Activated gamma-delta T cell treated with Interleukin-2 at 50 U/mL for 16 hours (primary cell): Measurements from ENCODE around the gene SLC22A2.

Experiments used
- DNase-seq: peaks from one replicate; pipeline ENCODE4 v3.0.0-alpha.2; 2020

SLC22A2 gene

DNA sequence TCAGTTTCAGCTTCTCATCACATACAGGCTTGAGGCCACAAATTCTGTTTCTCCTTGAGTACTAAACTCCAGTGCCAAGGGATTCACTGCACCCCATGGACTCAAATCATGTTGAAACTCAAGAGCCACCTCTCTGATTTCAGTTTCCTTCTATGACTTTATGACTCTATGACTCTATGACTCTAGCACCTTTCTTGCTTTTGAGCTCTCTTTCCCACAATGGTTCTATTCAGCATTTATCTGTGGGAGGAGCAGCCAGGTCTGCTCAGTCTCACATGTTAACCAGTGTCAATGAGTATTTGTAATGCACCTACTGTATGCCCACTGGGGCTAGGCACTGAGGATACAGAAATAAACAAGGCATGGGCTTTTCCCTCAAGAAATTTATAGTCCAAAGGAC, 14.6 kb upstream of the SLC22A2 start:
- DNase-seq: no peak

DNA sequence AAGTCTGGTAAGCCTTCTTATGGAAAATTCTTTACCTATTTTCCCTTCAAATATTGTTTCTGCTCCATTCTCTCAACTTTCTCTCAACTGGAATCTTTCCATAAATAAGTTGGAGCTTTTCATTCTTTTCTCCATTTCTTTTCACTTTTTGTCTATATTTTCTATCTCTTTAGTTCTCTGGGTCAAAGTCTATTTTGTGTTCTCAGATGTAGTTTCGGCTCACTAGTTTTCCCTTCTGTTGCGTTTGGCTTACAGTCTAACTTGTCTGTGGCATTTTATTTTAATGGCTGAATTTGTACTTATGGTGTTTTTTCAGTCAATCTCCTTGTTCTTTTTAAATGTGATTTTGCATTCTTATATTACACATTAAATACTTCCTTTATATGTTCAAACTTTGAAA, 14.1 kb upstream of the SLC22A2 start:
- no peak for DNase-seq

DNA sequence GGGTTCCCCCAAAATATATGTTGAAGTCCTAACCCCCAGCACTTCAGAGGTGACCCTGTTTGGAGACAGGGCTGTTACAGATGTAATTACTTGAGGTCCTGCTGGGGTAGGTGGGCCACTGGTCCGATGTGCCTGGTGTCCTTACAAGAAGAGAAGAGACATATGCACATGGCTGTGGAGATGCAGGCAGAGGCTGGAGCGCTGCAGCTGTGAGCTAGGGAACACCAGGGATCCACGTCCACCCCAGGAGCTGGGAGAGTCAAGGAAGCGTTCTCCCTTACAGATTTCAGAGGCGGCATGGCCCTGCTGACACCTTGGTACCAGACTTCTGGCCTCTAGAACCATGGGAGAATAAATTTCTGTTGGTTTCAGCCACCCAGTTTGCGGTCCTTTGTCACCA, 11.7 kb upstream of the SLC22A2 start:
- no peak for DNase-seq

DNA sequence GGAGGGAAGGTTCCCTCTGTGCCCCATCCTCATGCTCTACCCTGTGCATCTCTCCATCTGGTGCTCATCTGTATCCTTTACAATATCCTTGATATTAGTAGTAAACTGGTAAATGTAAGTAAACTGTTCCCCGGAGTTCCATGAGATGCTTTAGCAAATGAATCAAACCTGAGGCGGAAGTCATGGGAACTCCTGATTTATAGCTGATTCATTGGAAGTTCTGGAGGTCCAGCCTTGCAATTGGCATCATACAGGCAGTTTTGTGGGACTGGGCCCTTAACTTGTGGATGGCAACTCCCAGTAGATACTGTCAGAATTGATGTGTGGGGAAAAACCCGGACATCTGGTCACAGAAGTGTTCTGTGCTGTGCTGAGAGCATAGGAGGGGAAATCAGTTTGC, 11.2 kb upstream of the SLC22A2 start:
- no peak for DNase-seq

DNA sequence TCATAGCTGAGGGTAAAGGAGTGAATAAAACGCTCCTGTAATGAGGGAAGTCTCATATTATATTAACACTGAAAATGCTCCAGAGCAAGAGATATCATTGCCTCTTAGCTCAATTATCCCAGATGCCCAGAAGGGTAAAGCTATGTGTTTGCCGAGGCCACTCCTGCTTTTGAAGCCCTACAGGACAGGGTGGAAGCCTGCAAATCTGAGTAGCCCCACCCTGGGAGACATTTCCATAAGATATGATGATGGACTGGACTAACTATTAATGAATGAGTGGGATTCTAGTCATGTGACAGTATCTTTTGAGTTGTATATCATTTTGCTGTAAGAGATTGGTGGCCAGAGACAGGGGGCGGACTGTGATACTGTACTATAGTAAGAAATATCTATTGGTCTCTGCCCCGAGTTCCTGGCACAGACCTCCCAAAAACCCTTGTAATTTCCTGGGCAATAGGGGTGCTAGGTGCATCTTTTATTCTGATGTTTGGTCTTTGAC, 10.5 kb upstream of the SLC22A2 start:
- DNase-seq: no peak

DNA sequence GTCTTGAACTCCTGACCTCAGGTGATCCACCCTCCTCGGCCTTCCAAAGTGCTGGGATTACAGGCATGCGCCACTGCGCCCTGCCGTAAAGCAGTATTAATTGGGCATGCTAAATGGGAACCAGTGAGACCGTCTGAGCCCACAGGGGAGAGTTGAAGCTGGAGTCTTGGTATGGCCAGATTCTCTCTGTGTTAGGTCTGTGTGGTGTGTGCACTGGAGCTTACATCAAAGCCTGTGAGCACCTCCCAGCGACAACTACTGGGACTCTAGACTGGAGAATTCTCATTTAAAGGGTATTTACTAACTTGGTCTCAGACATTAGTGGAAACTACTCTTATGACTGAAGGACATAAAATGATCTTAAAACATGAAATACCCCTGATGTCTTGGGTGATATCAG, 8.5 kb upstream of the SLC22A2 start:
- DNase-seq: no peak

DNA sequence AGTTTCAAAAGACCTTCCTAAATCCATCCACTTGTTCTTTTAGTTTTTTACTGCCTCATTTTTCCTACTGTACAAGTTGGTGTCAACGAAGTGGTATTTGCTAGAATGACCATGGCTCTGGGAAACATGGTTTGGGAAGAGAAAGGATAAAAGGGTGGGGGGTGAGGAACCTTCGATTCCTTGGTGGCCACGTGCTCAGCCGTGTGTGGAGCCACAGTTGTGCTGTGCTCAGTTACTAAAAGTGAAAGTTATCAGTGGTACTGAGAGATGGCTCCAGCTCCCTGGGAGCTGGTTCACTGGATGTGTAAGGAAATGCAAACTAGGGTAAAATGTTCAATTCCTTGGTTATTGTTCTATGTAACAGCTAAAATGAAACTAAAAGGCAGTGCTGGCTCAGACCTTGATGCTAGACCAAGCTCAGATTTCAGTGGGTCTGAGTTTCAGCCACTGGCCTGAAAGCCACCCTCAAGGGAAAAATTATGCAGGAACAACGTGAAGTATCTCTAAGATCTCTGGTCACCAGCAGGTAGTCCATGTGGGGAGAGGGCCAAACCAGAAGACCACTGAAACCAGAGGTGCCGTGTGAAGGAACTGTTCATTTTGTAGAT, 7.4 kb upstream of the SLC22A2 start:
- no peak for DNase-seq

DNA sequence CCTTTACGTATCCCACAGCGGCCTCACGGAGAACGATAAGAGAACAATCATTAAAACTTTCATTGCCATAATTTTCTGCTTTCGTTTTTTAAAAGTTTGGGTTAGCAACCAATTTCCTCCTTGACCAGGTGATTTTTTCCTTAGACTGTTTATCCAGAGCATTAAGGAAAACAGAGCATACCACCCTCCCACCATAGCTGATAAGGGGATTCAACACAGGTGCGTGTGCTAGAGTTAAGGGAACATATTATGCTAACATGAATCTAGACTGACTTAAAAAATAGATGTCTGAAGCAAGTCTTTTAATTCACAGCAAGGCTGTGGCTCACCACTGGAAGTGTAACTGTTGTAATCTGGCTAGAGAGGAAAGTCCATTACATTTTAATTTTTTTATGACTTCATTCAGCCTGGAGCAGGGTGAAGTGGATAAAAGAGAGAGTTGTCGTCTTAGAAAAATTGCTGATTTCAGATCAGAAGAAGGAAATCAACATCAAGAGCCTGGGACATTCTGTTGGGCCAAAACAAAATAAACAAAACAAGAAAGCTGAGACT, 5.5 kb upstream of the SLC22A2 start:
- DNase-seq: no peak

DNA sequence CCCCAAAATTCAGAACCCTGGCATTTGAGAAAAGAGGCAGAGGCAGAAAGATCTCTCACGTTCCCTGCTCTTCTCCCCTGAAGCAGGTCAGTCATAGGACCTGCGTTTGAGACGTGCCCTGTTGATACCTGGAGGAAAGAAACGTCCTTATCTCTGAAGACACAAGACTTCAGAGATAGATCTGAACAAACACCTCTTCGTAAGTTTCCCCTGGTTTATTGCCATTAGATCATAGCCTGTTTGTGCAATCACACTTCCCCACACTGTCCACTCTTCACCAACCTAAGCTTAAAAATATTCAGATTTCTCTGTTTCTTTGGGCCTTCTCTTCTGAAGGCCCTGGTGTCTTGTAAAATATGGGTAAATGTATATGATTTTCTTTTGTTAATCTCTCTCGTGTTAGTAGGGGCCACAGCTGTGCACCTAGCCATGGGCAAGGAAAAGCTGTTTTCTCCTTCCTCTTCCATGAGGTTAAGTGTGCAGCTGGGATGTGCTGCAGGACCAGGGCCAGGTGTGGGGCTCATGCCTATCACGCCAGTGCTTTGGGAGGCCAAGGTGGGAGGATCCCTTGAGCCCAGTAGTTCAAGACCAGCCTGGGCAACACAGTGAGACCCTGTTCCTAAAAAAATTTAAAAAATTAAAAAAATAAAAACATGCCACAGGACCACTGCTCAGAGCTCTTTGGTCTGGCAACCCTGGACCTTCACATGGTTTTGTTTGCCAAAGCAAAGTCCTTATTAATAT, 4.7 kb upstream of the SLC22A2 start:
- no peak for DNase-seq

DNA sequence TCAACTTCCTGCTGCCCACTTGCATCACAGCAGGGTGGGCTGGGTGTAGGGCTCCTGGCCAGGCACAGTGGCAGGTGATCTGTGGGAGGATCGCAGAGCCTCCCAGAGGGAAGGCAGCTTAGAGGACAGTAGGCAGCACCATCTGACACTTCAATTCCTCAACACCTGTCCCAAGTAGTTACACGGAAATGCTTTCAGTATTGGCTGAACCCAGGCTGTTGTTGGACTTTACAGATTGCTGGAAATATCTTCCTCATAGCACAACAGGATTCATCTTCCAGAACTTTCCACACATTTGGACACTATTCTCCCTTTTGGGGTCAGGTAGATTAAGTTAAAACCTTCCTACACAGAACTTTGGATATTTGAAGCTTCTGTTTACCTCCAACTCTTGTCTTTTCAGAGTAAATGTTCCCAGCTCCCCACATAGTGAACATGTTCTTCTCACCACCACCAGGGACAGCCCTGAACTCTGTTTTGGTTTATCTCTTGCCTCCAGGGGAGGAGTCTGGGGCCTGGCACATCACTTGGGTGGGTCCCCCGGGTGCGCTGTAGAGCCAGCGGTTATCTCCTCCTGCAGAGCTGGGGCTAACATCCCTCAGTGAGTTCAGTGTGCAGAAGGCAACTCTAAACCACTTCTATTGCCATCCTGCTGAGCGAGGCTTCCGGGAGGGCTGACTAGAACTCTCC, 3.5 kb upstream of the SLC22A2 start:
- DNase-seq: no peak

DNA sequence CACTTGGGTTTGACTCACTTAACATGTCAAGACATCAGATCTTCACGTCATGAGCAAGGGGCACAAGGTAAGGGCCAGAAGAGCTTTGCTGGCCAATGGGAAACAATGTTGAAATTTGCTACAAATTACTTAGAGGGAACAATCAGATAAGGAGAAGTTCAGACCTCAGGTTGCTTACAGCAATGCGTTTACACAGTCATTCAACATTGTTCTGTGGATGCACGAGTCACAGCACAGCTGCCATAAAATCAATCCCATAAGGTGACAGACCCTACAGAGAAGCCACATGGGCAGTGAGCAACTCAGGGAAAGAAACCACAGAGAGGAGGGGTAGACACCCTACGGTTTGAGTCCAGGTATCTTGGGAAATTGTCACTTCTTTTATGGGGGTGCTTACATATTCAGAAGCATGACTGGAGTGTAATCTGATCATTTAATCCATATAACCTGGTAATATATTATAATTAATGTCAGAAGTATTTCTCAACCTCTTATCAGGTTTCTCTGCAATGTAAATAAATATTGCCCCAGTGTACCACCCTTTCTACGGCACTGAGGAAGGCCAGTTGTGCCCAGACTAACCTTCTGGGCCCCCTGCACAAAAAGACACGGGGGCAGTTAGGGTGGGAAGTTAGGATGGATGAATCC, 2.3 kb upstream of the SLC22A2 start:
- no peak for DNase-seq

DNA sequence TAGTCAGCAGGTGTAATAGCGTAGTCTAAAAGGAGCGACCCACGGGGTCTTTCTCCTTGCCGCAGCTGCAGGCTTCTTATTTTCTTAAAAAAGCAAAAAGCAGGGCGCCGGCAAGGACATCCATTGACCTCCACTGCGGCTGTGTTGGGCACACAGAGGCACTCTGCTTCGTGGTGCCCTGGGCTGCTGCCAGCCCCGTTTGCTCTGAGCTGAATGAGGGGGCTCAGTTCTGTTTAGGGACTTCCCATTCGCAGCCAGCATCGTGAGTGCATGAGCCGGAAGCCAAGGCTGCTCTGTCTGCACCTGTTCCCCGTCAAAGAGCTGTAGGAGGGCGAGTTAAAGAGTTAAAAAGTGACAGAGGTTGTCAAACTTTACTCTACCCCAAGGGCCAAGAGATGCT, 1.7 kb upstream of the SLC22A2 start:
- no peak for DNase-seq

DNA sequence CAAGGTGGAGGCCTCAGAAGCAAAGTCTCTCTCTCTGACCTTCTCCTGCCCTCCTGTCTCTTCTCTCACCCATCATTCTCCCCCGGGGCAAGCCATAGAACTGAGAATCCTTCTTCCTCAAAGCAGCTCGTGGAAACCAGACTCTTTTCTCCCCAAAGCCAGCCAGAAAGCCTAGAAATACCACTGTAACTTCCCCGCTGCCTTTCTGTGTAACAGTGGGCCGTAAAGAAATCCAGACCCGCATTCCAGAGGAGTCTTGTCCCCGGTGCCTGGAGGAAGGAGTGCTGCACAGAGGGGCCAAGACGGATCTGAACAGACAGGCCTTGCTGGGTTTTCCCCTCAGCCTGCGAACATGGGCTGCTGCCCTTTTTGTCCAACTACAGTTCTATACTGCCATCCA, 977 bp upstream of the SLC22A2 start:
- DNase-seq: no peak

DNA sequence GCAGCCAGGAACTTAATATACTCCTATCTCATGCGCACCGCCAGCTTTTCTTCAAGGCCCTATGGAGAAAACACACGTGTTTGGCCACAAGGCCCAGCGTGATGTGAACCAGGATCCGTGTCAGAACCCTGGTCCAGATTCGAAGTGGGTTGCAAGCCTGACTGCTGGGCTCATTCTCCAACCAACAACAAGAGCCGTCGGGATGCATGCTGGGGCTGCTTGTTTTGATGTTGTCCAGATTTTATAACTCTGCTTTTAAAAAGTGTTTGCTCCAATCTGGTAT, 463 bp upstream of the SLC22A2 start:
- no peak for DNase-seq

DNA sequence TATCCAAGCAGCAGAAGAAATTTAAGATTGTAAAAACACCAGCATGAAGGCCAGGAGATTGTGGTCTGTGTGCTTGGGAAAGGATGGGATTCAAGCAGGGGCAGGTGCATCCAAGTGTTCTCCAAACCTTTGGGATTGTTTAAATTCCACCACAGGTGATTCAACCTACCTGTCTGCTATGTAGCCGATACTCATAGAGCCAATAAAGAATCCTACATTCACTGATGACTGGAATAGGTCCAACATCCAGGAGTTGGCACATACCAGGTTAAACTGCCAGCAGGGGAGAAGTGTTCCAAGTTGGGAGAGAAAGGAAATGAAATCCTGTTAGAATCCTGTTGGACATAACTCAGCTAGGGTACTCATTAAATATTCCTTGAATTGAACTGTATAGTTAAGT, 2.2 kb downstream of the SLC22A2 start:
- no peak for DNase-seq

DNA sequence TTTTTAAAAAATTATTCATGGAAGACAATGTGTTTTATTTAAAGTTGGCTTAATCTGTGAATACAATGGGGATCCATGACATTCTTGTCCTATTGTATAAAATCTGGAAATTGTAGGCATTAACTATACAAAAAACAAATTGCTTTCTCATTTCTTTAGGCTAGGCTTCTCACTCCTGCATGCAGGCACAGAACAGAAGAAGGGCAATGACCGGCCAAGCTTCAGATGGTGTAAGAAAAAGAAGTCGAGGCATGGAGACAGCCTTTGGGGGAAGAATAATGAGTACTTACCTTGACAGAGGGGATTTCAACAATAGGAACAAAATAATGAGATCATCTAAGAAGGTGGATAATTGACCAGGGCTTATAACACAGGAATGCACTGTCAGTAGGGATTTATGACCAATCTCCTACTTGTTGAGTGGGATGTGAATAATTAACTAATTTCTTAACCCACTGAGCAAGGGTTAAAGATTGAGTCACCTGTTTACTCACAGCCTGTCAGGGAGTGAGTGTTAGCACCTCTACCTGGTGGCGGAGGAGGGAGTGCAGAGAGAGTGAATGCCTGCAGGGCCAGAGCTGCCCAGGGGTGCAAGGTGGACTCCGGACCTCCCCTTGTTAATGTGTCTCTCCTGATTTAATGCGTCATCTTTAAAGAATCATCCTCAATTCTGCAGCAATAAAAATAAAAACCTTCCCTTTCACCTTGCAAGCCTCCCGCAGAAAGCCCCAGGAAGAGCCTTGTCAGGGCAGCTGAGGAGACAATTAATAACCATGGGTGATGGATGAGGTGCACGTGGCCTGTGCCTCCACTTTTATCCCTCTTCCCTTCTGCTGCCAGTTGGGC, 3.9 kb downstream of the SLC22A2 start:
- DNase-seq: no peak

DNA sequence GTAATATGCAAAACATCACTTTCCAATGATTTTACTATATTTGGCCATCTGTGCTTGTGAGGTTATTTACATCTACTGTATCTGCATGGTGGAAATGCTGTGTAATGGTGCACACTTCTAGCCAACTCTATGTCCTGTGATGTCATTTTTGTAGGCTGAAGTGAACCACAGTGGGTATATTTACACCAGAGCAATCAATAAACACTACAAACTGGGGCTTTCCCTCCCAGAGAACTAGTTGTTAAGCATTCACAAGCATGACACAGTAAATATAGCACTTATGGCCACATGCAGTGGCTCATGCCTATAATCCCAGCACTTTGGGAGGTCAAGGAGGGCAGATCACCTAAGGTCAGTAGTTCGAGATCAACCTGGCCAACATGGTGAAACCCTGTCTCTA, 4.9 kb downstream of the SLC22A2 start:
- DNase-seq: no peak

DNA sequence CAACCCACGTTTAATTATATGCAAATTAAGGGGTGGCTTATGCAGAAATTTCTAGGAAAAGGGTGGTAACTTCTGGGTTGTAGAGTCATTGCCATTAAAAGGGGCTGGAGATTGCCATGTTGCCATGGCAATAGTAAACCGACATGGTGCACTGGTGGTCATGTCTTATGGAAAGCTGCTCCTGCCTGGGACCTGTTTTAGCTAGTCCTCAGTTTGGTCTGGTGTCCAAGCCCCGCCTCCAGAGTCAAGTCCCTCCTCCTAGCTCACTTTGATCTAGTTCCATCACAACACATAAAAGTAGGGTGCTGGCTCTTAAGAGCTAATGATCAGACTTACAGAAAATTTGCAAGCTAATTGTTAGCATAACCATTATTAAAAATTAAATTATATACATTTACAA, 5.3 kb downstream of the SLC22A2 start:
- no peak for DNase-seq

DNA sequence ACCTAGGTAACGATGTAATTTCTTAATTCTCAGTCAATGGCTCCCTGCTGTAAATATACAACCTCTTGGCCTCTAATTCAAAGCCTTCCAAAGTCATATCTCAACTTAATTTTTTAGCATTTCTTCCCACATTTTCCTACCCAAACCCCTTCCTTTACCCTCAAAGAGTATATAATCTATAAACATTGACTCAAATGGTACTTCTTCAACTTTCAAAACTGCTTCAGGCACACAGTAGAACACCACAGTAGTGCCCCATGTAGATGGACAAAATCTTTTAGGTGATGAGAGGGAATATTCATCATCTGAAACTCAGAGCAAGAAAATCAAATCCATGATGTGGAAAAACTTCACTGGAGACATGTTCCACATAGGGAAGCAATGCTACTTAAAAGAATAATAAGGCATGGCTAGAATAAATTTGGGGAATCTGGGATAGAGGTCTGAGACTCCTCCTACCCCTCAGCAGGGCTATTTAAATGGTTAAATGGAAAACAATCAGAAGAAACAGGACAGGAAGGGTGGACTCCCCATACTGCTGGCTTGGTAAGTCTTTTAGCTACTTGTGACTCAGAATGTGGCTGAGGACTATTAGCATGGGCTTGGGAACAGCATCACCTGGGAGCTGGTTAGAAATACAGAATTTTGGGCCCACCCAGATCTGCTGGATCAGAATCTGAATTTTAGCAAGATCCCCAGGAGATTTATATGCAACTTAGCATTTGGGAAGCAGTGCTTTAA, 6.4 kb downstream of the SLC22A2 start:
- no peak for DNase-seq

DNA sequence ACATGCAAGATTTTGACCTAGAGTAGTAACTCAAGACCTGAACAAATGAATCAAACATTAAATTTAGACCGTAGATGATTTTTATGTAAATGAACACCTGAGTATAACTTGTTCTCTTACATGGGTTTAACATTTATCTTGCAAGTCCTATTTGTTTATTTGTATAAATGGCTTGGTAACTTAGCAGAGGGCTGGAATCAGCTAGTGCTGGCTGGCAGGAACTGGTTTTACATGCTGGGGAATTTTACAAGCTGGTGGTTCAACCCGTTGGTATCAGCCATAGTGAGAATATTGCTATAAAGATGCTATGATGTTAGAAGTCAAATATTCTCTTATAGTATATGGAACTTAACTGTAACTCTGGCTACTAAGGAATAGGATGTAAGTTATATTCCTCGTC, 8.9 kb downstream of the SLC22A2 start:
- no peak for DNase-seq

DNA sequence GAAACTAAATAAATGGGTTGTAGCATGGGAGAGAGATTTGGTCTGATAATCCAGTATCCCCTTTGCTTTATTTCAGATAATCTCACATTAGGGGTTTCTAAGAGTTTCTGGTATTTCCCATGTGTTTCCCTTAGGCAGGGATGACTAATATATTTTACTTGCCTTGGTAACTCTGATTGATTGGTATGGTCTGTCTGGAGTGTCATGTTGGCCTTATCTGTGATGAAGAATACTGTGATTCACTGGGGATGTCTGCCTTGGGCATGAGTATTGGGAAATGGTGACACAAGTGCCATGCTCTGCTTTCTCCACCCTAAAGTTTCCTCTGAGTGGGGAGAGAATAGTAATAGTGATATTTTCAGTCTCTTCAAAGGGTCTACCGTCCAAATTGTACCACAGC, 10.1 kb downstream of the SLC22A2 start:
- DNase-seq: no peak

DNA sequence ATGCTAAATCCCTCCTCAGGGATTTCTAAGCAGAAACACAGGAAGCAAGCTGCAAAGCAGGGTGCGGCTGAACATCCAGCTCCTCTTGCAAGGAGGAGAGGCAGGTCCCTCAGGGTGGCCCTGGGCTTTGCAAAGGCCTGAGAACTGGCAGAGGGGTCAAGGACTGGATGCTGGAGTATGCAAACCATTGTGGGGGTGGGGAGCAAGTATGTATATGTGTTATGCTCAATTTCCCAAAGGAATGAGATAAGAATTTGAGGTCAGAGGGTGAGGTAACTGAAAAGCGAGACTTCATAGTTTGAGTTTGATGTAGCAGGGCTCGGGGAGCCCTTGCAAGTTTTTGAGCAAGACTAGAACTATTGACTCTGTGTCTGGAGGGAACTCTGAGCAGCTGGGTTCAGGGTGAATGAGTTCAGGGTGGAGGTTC, 11.2 kb downstream of the SLC22A2 start:
- DNase-seq: no peak
